MM.1S (cell line): ENCODE measurements around the gene CCDC102B.

Source experiments
- DNase-seq: peaks from one replicate; pipeline ENCODE4 v3.0.0-alpha.2; 2015
- H2AFZ ChIP-seq: fragments of 300-600 bp; sonication (generic); 2 replicates; pipeline ENCODE4 v1.6.0; 2016; ENCODE audit warnings: antibody characterized with exemption, low read length
- H3F3A ChIP-seq: fragments of 300-600 bp; sonication (generic); 2 replicates; pipeline ENCODE4 v1.6.1; 2016; ENCODE audit warnings: mild to moderate bottlenecking, antibody characterized with exemption, low read length, moderate library complexity, mixed read lengths; ENCODE audit not compliant: insufficient read depth
- H3K27ac ChIP-seq: fragments of 300-600 bp; sonication (generic); 2 replicates; pipeline ENCODE4 v1.5.1; 2016; ENCODE audit warnings: mild to moderate bottlenecking, low read length
- H3K27me3 ChIP-seq: fragments of 300-600 bp; sonication (generic); replicated peaks from 2 replicates; pipeline ENCODE4 v1.6.0; 2016; ENCODE audit warnings: low read length; ENCODE audit not compliant: insufficient read depth
- H3K36me3 ChIP-seq: fragments of 300-600 bp; sonication (generic); replicated peaks from 2 replicates; pipeline ENCODE4 v1.6.1; 2016; ENCODE audit warnings: mild to moderate bottlenecking, low read length, mixed read lengths; ENCODE audit not compliant: insufficient read depth
- H3K4me1 ChIP-seq: fragments of 300-600 bp; sonication (generic); 2 replicates; pipeline ENCODE4 v1.6.1; 2016; ENCODE audit warnings: low read length, mixed read lengths
- H3K4me2 ChIP-seq: fragments of 300-600 bp; sonication (generic); 2 replicates; pipeline ENCODE4 v1.6.0; 2016; ENCODE audit warnings: low read depth, low read length
- H3K4me3 ChIP-seq: fragments of 300-600 bp; sonication (generic); 2 replicates; pipeline ENCODE4 v1.5.1; 2016; ENCODE audit warnings: low read length, mixed read lengths
- H3K79me2 ChIP-seq: fragments of 300-600 bp; sonication (generic); 2 replicates; pipeline ENCODE4 v1.6.1; 2016; ENCODE audit warnings: mixed run types, low read length, mixed read lengths
- H3K9ac ChIP-seq: fragments of 300-600 bp; sonication (generic); 2 replicates; pipeline ENCODE4 v1.6.1; 2016; ENCODE audit warnings: low read length, mixed read lengths
- H3K9me2 ChIP-seq: fragments of 300-600 bp; sonication (generic); replicated peaks from 2 replicates; pipeline ENCODE4 v1.6.1; 2016; ENCODE audit warnings: mild to moderate bottlenecking, low read length, mixed read lengths; ENCODE audit not compliant: insufficient read depth
- H3K9me3 ChIP-seq: fragments of 300-600 bp; sonication (generic); replicated peaks from 2 replicates; pipeline ENCODE4 v1.6.1; 2016; ENCODE audit warnings: mild to moderate bottlenecking, low read length, mixed read lengths; ENCODE audit not compliant: insufficient read depth
- H4K20me1 ChIP-seq: fragments of 300-600 bp; sonication (generic); 2 replicates; pipeline ENCODE4 v1.6.1; 2016; ENCODE audit warnings: mild to moderate bottlenecking, low read length, moderate library complexity, mixed read lengths; ENCODE audit not compliant: insufficient read depth
- EZH2 ChIP-seq: fragments of 300-600 bp; sonication (generic); optimal IDR thresholded peaks from 2 replicates; pipeline ENCODE3; 2017; ENCODE audit warnings: low read depth, mild to moderate bottlenecking, antibody characterized with exemption, low read length, mixed read lengths
- EZH2phosphoT487 ChIP-seq: fragments of 300-600 bp; sonication (generic); IDR thresholded peaks from 2 replicates; pipeline ENCODE4 v1.6.1; 2018; ENCODE audit warnings: antibody characterized with exemption, low read length
- TF ChIP-seq, protein P1 (sequence below): fragments of 300-600 bp; sonication (generic); IDR thresholded peaks from 2 replicates; pipeline ENCODE4 v1.5.1; 2016; ENCODE audit warnings: antibody characterized with exemption, low read length, mixed read lengths

Gene CCDC102B

DNA sequence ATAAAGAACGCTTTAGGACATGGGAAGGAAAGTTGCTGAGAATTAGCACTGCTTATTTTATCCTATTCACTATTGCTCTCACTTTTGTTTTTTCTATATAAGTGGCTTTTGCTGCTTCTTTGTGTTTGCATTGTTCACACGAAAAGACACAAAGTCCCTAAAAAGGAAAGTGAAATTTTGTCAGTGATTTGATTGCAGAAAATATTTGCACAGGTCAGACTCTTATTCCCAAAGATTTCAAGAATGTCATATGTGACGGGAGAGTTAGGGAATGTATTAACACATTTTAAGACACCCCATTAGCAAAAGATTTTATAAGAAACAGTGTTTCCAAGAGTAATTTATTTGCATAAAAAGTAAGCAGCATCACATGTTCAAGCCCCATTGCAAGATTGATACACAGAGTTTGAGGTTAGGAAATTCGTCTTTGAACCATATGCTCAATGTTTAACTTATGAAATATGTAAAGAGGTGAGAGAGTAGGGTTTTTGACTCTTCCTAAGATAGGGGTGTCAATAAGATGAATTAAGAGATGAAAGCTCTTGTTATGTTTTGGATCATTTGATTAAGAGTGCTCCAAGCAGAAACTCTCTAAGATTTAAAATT is 57.0 kb downstream of the CCDC102B start:
- Histone ChIP-seq H2AFZ (no peak overlapping the region), H3K9me2 (no peaks in the 10 kb centered on the region), H4K20me1 (no peaks in the 10 kb centered on the region), H3K9ac (no peak overlapping the region), H3K4me1 (no peaks in the 10 kb centered on the region), H3K4me2 (no peak overlapping the region), H3F3A (no peaks in the 10 kb centered on the region), H3K36me3 (no peaks in the 10 kb centered on the region), H3K9me3 (no peaks in the 10 kb centered on the region), H3K27me3 (no peaks in the 10 kb centered on the region), H3K79me2 (no peaks in the 10 kb centered on the region), H3K4me3 (no peak overlapping the region), H3K27ac (no peak overlapping the region)
- peak; percentile 15 for DNase-seq
- TF ChIP-seq, protein P1, sequence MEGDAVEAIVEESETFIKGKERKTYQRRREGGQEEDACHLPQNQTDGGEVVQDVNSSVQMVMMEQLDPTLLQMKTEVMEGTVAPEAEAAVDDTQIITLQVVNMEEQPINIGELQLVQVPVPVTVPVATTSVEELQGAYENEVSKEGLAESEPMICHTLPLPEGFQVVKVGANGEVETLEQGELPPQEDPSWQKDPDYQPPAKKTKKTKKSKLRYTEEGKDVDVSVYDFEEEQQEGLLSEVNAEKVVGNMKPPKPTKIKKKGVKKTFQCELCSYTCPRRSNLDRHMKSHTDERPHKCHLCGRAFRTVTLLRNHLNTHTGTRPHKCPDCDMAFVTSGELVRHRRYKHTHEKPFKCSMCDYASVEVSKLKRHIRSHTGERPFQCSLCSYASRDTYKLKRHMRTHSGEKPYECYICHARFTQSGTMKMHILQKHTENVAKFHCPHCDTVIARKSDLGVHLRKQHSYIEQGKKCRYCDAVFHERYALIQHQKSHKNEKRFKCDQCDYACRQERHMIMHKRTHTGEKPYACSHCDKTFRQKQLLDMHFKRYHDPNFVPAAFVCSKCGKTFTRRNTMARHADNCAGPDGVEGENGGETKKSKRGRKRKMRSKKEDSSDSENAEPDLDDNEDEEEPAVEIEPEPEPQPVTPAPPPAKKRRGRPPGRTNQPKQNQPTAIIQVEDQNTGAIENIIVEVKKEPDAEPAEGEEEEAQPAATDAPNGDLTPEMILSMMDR: no peak
- TF ChIP-seq EZH2phosphoT487 (no peak), EZH2 (no peak)

- Histone ChIP-seq H3K9me2 (no peaks in the 10 kb centered on the region), H3K79me2 (no peaks in the 10 kb centered on the region), H3K36me3 (no peaks in the 10 kb centered on the region), H3K4me1 (no peaks in the 10 kb centered on the region), H3K4me3 (no peak overlapping the region), H4K20me1 (no peaks in the 10 kb centered on the region), H3K27me3 (no peaks in the 10 kb centered on the region), H3K9ac (no peak overlapping the region), H3F3A (no peaks in the 10 kb centered on the region), H3K9me3 (no peaks in the 10 kb centered on the region), H3K27ac (no peak overlapping the region), H3K4me2 (no peak overlapping the region), H2AFZ (no peak overlapping the region)
- TF ChIP-seq, protein P1: no peak
- TF ChIP-seq EZH2: no peak
- no peak for TF ChIP-seq EZH2phosphoT487
- DNase-seq: no peak
These were observed 57.6 kb downstream of the CCDC102B start for GRCh38 chr18:68855491-68855890.

- Histone ChIP-seq H3K9ac (no peak overlapping the region), H3K4me3 (no peak overlapping the region), H4K20me1 (no peaks in the 10 kb centered on the region), H3K4me2 (no peak overlapping the region), H3F3A (no peaks in the 10 kb centered on the region), H2AFZ (no peak overlapping the region), H3K27me3 (no peaks in the 10 kb centered on the region), H3K36me3 (no peaks in the 10 kb centered on the region), H3K9me3 (no peaks in the 10 kb centered on the region), H3K79me2 (no peaks in the 10 kb centered on the region), H3K27ac (no peak overlapping the region), H3K9me2 (no peaks in the 10 kb centered on the region), H3K4me1 (no peaks in the 10 kb centered on the region)
- TF ChIP-seq, protein P1: no peak
- DNase-seq: no peak
These were observed 63.5 kb downstream of the CCDC102B start for GRCh38 chr18:68861365-68861764.
